Prostate gland (tissue), 2 donors: Measurements from ENCODE around the gene SCAMP3. TPM values are rescaled to one million over a fixed set of nuclear protein-coding genes. Genes with fewer than 3 reads are reported as not detected.
"Not testable (repeated sequence)": the region's sequence is repeated elsewhere in the genome, so short reads cannot be mapped to it uniquely, and the experiment has no call there.

Source experiments
- DNase-seq: peaks from one replicate; pipeline ENCODE4 v3.0.0-alpha.2; 2019; ENCODE audit warnings: low spot score
- H3K27ac ChIP-seq, 2 donors: fragments of 200-600 bp; sonication (generic); 2 replicates each; pipeline ENCODE4 v1.5.1; 2017 to 2019
- H3K27me3 ChIP-seq: fragments of 200-600 bp; sonication (generic); replicated peaks from 2 replicates; pipeline ENCODE4 v1.5.1; 2019; ENCODE audit not compliant: insufficient read depth
- H3K36me3 ChIP-seq, 2 donors: fragments of 200-600 bp; sonication (generic); 1 replicate in 1 of 2; 2 replicates in 1 of 2; pipeline versions ENCODE4 v1.5.1 to v1.8.1; 2017 to 2019
- H3K4me1 ChIP-seq: fragments of 200-600 bp; sonication (generic); replicated peaks from 2 replicates; pipeline ENCODE4 v1.5.1; 2019
- H3K4me3 ChIP-seq, 2 donors: fragments of 200-600 bp; sonication (generic); 2 replicates each; pipeline ENCODE4 v1.5.1; 2017 to 2019
- H3K9me3 ChIP-seq: fragments of 200-600 bp; sonication (generic); 2 replicates; pipeline ENCODE4 v1.5.1; 2017
- POLR2A ChIP-seq: fragments of 450-650 bp; IDR thresholded peaks from one replicate; pipeline ENCODE4 v1.6.1; 2016; ENCODE audit warnings: antibody characterized with exemption, mild to moderate bottlenecking
- POLR2AphosphoS5 ChIP-seq: sonication (generic); formaldehyde crosslinking; IDR thresholded peaks from one replicate; pipeline ENCODE4 v1.6.1; 2017; ENCODE audit warnings: antibody characterized with exemption
- WGBS: methylation state at CpG from one replicate; pipeline ENCODE4 v1.1.5; 2018; 5-methylcytosine and 5-hydroxymethylcytosine counted together
- intact Hi-C: fragments of 100-400 bp; cut with DNase I; formaldehyde crosslinking; loops from one replicate; pipeline ENCODE4 v1.14.2; 2022
- total RNA-seq, 2 donors: library from RNA; depleted of rRNA; stranded (reverse); fragments of >200 nt; gene quantifications; one replicate each; pipeline ENCODE4 v1.1.0, GENCODE V29; 2016
- TF ChIP-seq, protein P1 (sequence below), 4 experiments: fragments of 200-600 bp in 2 of 4; fragments of 450-650 bp in 2 of 4; sonication (generic) in 2 of 4; IDR thresholded peaks; 1 replicate in 3 of 4; 2 replicates in 1 of 4; pipeline ENCODE4 v1.5.1; 2016 to 2019; ENCODE audit warnings: antibody characterized with exemption in 4 of 4, mild to moderate bottlenecking in 2 of 4, moderate library complexity in 2 of 4

The SCAMP3 gene
- total RNA-seq, 2 donors from 2014 or later, result 84.1 to 97.8 TPM

DNA sequence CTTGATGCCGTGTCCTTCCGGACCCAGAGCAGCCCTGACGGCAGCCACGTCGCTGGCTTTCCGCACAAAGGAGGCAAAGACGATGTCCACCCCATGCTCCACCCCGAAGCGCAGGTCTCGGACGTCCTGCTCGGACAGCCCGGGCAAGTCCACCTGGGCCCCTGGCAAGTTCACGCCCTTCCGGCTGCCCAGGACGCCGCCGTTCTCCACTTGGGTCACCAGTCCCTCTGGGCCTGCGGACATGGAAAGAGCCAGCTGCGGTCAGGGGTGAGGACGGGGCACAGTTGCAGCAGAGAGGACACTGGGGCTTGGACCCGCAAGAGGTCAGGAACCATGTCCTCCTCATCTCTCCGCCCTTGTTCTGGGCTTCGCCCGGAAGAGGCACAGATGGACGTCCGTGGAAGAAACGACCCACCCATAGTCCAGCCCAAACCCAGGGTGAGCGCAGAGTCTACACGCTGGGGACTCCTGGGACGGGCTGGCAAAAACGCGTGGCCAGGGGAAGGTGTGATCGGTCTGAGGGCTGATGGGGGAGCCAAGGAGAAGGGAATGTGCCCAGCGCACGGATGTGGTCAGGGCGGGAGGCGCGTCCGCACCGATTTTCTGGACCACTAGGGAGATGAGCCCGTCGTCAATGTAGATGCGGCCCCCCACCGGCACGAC lies 32.5 kb upstream of the SCAMP3 start:
- intact Hi-C loops, result no loop called here
- H3K27me3 ChIP-seq, result peaks cover 5% of the 10 kb centered on the region

DNA sequence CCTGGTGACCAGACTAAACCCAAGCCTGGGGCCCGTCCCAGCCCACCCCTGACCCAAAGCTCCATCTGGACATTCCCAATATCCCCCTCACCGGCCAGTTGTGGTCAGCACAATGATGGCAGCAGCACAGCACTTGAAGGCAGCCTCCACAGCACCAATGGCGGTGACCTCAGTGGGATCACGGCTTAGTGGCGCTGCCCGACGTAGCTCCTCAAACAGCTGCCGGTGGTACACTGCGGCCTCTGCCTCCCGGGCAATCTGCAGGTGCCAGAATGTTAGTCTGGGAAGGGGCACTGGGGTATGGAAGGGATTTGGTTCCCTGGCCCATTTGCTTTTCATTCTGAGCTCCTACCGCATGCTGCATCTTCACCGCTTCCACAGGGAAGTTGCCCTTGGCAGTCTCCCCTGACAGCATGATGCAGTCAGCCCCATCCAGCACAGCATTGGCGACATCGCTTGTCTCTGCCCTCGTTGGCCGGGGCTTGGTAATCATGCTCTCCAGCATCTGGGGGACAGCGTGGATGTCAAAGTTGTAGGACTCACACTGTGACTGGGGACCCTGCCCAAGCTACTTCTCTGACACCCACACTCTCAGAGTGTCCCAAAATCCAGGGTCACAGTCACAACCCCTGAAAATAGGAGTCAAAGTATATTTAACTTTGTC lies 31.1 kb upstream of the SCAMP3 start:
- TF ChIP-seq, protein P1, sequence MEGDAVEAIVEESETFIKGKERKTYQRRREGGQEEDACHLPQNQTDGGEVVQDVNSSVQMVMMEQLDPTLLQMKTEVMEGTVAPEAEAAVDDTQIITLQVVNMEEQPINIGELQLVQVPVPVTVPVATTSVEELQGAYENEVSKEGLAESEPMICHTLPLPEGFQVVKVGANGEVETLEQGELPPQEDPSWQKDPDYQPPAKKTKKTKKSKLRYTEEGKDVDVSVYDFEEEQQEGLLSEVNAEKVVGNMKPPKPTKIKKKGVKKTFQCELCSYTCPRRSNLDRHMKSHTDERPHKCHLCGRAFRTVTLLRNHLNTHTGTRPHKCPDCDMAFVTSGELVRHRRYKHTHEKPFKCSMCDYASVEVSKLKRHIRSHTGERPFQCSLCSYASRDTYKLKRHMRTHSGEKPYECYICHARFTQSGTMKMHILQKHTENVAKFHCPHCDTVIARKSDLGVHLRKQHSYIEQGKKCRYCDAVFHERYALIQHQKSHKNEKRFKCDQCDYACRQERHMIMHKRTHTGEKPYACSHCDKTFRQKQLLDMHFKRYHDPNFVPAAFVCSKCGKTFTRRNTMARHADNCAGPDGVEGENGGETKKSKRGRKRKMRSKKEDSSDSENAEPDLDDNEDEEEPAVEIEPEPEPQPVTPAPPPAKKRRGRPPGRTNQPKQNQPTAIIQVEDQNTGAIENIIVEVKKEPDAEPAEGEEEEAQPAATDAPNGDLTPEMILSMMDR (IDR thresholded peaks at IDR 0.05), result no peak
- TF ChIP-seq POLR2A (no peak), POLR2AphosphoS5 (no peak)
- DNase-seq, result no peak
- Histone ChIP-seq H3K4me3 (no peak overlapping the region), H3K36me3 (no peaks in the 10 kb centered on the region), H3K27me3 (peaks cover 5% of the 10 kb centered on the region), H3K27ac (no peak overlapping the region), H3K9me3 (no peaks in the 10 kb centered on the region), H3K4me1 (no peaks in the 10 kb centered on the region)
- intact Hi-C loops, result no loop called here
- WGBS, result 79% methylated on average over 13 of the region's 17 CpGs

More for the DNA sequence above, 32.5 kb upstream of the SCAMP3 start:
- no peak for TF ChIP-seq POLR2A
- TF ChIP-seq, protein P1 (IDR thresholded peaks at IDR 0.05), result no peak
- DNase-seq, result no peak
- no peaks in the 10 kb centered on the region for H3K4me1 ChIP-seq
- H3K4me3 ChIP-seq, result no peak overlapping the region
- 34% methylated on average over 46 of the region's 46 CpGs for WGBS
- H3K27ac ChIP-seq, result no peak overlapping the region
- H3K36me3 ChIP-seq, result no peaks in the 10 kb centered on the region
- no peaks in the 10 kb centered on the region for H3K9me3 ChIP-seq

DNA sequence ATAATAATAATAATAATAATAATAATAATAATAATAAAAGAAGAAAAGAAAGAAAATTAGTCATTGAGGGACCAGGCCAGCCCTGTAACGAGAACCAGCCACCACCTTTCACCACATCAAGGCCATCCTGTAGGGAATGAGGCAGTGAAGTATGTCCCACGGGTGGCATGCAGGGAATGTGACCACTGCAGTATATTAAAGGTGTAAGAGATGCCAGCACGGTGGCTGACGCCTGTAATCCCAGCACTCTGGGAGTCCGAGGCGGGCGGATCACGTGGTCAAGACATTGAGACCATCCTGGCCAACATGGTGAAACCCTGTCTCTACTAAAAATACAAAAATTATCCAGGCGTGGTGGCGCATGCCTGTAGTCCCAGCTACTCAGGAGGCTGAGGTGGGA lies 28.8 kb upstream of the SCAMP3 start:
- H3K4me1 ChIP-seq, intact Hi-C loops, H3K27ac ChIP-seq, H3K4me3 ChIP-seq, DNase-seq, H3K9me3 ChIP-seq, H3K36me3 ChIP-seq, H3K27me3 ChIP-seq: not testable (repeated sequence)
- 83% methylated on average over 10 of the region's 10 CpGs for WGBS

DNA sequence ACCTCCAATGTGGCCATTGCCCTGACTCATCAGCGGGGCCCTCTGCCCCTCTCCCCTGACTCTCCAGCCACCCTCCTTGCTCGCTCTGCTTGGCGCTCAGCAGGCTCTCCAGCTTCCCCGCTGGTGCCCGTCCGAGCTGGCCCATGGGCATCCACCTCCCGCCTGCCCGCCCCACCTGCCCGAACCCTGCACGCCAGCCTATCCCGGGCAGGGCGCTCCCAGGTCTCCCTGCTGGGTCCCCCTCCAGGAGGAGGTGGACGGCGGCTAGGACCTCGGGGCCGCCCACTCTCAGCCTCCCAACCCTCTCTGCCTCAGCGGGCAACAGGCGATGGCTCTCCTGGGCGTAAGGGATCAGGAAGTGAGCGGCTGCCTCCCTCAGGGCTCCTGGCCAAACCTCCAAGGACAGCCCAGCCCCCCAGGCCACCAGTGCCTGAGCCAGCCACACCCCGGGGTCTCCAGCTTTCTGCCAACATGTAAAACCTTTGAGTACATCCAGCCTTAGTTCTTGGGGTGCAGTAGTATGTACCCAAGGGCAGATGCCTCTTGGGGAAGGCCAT lies 25.9 kb upstream of the SCAMP3 start:
- WGBS, result 90% methylated on average over 21 of the region's 21 CpGs
- Histone ChIP-seq H3K36me3 (no peaks in the 10 kb centered on the region), H3K27me3 (no peaks in the 10 kb centered on the region), H3K4me1 (no peaks in the 10 kb centered on the region), H3K4me3 (no peak overlapping the region), H3K27ac (no peak overlapping the region), H3K9me3 (no peaks in the 10 kb centered on the region)
- TF ChIP-seq POLR2AphosphoS5 (no peak), POLR2A (no peak)
- TF ChIP-seq, protein P1 (IDR thresholded peaks at IDR 0.05), result no peak
- DNase-seq, result no peak
- intact Hi-C loops, result no loop called here

DNA sequence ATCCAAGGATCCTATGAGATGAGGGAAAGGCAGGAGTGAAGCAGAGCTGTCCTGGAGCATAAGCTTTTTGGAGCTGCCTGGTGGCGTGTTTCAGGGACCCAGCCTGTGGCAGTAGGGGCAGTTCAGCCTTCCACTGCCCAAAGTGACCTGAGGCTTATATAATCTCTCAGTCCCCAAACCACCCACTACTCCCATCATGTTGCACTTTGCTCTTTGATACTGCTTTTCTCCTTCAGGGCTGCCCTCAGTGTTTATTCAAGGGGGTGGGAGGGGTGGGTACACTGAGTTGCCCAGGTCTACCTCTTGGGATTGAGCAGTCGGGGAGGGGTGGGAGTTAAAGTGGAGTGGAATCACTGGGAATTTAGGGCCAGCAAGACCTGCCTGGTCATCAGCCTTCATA lies 24.4 kb upstream of the SCAMP3 start:
- no peaks in the 10 kb centered on the region for H3K9me3 ChIP-seq
- no peaks in the 10 kb centered on the region for H3K36me3 ChIP-seq
- no peaks in the 10 kb centered on the region for H3K4me1 ChIP-seq
- no peak for DNase-seq
- H3K27ac ChIP-seq, result no peak overlapping the region
- WGBS, result 92% methylated on average over 2 of the region's 2 CpGs
- no peaks in the 10 kb centered on the region for H3K27me3 ChIP-seq
- H3K4me3 ChIP-seq, result no peak overlapping the region
- no peak for TF ChIP-seq POLR2AphosphoS5
- TF ChIP-seq, protein P1 (IDR thresholded peaks at IDR 0.05), result no peak
- no peak for TF ChIP-seq POLR2A
- intact Hi-C loops, result no loop called here
